Stimulated activated CD8-positive, alpha-beta memory T cell treated with anti-CD3 and anti-CD28 coated beads, Interleukin-4, amount 100 ng/mL, for 1 hour (primary cell): ENCODE data around the gene ITPR2.

Experiments
- DNase-seq, 2 donors: peaks; one replicate each; pipeline ENCODE4 v3.0.0-alpha.2; 2020; ENCODE audit warnings: low read depth in 2 of 2, low spot score in 1 of 2

ITPR2 gene

DNA sequence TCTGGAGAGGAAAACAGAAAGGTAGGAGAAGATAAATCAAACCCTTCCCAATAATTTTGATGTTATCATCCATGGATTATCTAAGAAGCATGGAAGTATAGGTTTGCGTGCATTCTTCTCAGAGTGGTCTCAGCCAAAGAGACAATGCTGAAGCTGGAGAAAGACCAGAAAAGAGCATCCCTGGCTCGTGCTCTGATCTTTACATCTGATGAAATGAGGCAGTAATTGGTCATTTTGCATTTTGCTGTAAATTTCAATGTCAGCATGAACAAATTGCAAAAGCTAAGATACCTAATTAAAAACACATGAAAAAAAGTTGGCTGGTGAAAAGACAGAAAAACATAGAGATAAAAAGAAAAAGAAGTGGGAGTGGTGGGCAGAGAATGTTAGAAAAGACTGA lies 252.4 kb downstream of the ITPR2 start:
- DNase-seq = no peak

DNA sequence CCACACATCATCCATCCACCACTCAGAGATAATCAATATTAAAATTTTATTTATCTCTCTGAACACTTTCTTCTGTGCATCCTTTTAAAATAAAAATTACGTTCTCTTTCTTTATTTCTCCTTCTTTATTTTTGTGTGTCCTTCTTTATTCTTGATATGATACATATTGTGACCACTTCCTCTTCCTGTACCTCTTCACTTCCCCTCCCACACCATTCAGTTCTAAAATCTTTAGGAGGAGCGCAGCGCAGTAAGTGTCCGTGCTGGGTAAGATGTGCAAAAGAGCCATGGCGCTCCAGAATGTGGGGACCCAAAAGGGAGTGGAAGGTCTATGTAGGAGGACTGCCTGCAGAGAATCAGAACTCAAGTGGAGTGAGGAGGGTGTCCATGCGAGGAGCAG lies 256.7 kb downstream of the ITPR2 start:
- DNase-seq = no peak

DNA sequence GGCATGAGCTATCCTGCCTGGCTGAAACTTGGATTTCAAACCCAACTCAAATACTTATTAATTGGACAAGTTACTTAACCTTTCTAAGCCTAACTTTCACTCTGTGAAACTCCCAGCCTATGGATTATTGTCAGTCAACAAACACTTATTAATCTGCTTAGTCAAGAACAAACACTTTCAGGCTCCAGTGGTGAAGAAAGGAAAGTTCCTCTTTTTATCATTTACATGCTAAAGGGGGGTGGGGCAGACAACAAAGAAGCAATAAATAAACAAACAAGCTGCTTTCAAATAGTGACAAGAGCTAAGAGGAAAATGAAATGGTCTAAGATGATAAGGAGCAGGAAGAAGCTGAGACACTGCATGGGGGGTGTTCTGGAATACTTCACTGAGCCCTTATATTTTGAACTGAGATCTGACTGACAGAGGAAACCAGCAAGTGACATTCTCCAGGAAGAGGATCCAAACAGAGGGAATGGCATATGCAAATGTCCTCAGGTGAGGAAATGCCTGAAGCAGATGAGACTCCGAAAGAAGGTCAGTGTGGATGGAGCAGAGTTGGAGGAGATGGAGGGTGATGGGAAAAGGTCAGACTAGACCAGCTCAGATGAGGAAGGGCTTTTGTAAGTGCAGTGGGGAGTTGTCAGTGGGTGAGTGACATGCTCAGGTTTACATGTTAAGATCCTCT lies 259.6 kb downstream of the ITPR2 start:
- no peak for DNase-seq

DNA sequence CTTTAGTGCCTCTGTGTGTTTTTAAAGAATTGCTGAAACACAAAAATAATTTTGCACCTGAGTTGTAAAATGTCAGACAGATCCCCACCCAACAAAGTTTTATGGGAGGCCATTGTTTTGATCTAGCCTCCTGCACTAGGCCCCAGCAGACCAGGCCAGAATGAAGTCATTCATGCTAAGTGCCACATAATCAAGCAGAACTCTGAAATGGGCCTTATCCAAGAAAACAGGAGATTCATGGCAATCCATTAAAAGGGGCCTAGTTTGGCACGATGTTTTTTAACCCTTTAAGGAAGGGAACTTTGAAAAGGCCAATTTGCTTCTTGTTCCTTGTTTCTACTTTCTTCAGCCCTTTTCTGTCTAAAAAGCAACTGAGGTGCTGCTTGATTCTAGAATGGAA lies 260.9 kb downstream of the ITPR2 start:
- DNase-seq = no peak

DNA sequence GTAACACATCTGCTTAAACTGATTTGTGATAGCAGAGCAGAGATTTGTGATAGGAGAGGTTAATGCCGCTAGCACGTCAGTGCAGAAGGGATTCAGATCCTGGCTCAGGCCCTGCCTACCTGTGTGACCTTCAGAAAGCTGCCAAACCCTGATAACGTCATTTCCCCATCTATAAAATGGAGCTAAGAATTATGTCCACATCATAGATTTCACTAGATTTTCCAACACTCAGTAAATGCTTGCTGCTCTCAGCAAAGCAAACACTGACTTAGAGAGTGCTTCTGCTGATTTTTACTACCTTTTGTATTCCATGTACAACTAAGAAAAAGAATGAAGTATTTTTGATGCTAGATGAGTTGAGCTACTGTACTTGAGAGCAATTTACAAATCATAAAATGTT lies 261.4 kb downstream of the ITPR2 start:
- DNase-seq = no peak

DNA sequence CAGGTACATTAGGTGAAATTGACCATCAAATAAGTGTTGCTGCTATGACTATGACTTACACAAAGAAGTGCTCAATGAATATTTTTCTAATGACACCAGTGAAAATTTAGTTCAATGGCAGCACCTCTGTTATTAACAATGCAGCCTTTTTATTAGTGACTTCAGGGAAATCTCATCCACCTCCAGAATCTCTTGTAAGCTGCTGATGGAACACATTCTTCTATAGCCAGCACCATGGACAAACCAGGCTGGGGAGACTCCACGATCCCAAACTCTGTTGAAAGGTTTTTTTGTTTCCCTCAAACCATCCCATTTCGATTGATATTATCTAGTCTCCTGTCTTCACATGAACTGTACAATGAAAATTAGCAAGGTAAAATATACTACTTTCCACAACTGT lies 265.9 kb downstream of the ITPR2 start:
- no peak for DNase-seq

DNA sequence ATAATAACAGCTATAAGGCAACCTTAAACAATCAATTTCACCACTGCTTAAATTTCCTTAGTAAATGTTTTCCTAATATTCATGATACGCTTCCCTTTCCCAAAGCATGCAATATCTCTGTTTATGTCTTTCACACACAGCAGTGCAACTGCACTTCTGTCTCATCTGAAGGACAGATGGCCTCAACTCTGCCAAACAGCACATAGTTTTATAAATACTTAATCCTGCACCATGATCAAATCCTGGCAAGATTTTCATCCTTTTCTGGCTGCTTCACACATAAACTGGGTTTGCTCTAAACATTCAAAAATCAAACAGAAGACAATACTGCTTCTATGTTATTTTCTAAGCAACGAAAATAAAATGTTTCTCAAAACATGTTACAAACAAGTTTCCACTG lies 266.3 kb downstream of the ITPR2 start:
- no peak for DNase-seq

DNA sequence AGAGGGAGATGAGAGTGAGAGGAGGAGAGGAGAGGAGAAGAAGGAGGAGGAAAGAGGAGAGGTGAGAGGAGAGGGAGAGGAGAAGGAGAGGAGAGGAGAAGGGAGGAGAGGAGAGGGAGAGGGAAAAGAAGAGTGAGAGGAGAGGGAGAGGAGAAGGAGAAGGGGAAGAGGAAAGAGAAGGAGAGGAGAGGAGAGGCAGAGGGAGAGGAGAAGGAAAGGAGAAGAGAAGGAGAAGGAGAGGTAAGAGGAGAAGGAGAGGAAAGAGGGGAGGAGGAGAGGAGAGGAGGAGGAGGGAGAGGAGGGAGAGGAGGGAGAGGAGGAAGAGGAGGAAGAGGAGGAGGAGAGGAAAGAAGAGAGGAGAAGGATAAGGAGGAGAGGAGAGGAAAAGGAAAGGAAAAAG lies 266.8 kb downstream of the ITPR2 start:
- no peak for DNase-seq

DNA sequence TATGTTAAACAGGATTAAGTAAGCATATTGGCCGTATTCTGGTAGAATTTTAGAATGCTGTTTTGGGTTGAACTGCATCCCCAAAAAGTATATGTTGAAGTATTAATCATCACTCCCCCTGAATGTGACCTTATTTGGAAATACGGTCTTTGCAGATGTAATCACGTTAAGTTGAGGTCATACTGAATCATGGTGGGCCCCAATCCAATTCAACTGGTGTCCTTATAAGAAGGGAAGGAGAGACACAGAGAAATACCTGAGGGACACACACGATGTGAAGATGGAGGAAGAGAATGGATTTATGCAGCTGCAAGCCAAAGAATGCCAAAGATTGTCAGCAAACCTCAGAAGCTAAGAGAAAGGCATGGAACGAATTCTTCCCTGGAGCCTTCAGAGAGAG lies 268.6 kb downstream of the ITPR2 start:
- DNase-seq = no peak

DNA sequence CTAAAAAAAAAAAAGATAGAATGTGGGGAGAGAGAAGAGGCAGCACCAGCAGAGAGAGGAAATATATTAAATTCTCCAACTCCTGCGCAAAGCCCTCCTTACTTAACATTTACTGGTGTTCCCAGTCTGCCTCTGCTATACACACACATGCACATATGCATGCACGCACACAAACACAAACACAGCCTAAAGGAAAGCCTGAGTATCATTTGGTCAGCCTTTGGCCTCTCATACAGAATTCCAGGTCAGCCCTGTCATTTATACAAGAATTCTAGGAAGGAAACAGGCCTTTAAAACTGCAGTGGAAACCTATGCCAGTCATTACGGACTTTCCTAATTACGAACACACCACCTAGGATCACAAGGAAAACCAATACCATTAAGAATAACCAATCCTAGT lies 269.4 kb downstream of the ITPR2 start:
- no peak for DNase-seq

DNA sequence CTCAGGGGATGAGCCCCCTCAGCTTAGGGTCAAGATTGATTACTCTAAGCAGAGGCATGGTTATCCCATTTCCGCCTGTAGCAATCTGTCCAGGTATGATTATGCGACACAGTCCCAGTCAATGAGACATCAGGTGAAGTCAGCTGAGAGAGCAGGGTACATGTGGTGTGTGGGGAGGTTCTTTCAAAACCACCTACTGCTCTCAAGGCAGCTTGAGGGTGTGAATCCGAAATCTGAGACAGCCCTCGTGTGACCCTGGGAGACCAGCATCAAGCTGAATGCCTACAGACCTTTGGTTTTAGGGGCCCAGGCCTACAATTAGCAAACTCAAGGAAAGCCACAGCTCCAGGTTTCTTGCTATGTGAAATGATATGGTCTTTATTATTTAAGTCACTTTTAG lies 275.7 kb downstream of the ITPR2 start:
- no peak for DNase-seq

DNA sequence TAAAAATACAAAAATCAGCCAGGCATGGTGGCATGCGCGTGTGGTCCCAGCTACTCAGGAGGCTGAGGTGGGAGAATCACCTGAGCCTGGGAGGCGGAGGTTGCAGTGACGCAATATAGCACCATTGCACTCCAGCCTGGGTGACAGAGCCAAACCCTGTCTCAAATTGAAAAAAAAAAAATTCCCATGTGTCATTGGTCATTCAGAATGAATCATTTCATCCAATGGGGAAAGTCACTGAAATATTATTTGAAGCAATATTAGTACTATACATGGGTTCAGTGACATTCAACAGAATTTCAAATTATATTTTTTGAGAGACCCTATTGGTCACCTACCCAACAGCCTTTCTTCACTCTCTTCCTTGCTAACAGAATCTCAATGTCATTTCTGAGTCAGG lies 276.1 kb downstream of the ITPR2 start:
- no peak for DNase-seq

DNA sequence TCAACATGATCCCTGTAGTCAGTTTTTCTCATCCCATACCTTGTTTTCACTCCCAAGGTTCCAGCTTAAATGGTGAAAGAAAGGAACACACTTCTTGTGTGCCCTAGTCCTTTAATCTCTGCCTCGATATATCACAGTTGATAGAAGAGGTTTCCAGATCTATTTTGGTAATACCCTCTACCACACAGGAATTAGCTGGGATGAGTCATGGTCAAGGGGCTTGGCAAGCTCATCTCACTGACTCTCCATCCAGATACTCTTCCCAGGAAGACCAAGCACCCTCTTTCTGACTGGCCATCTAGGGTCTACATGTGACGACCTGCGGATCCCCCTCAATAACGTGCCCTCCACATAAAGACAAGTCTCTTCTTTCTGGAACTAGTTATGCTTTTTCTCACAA lies 277.9 kb downstream of the ITPR2 start:
- DNase-seq = no peak

DNA sequence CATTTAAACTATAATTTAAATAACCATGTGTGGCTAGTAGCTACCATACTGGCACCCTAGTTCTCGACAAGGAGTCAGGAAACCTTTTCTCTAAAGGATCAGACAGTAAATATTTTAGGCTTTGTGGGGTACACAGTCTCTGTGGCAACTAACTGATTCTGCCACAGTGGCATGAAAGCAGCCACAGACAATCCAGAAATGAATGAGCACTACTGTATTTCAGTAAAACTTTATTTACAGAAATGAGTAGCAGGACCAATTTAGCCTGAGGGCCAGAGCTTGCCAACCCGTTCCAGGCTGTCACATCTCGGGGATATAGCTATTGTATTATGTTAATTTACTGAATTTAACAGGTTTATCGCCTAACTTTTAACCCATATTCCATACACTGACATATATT lies 278.7 kb downstream of the ITPR2 start:
- DNase-seq = no peak

DNA sequence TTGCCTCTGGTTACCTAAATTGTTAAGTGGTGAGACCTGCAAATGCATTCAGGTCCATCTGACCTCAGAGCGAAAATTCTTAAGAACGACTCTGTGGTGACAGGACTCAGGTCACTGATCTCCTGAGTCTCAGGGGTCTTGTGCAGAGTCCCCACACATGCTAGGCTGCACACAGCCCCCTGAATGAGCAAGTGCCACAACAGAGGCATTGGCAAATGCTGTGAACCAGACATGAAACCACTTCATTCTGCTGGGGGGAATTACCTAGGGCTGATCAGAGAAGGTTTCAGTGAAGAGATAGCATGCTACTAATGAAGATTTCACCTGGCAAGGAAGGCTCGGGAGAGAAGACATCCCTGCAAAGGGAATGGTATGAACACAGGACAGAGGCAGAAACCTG lies 281.6 kb downstream of the ITPR2 start:
- no peak for DNase-seq

DNA sequence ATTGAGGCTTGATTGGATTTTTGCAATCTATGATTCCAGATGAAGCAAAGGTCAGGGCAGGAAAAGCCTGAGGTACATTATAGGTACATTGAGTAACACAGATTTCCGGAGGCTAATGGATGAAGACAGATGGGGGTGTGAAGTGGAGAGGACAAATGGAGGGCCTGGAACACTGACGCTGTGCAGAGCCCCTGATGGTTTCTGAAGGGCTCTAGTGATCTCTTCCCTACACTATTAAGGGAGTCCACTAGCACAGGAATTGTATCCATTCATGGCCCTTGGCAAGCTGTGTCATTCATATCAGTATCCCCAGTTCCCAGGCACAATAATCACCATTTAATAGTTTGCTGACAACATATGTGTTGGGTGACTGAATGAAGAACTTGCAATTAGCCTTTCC lies 284.8 kb downstream of the ITPR2 start:
- DNase-seq = no peak

DNA sequence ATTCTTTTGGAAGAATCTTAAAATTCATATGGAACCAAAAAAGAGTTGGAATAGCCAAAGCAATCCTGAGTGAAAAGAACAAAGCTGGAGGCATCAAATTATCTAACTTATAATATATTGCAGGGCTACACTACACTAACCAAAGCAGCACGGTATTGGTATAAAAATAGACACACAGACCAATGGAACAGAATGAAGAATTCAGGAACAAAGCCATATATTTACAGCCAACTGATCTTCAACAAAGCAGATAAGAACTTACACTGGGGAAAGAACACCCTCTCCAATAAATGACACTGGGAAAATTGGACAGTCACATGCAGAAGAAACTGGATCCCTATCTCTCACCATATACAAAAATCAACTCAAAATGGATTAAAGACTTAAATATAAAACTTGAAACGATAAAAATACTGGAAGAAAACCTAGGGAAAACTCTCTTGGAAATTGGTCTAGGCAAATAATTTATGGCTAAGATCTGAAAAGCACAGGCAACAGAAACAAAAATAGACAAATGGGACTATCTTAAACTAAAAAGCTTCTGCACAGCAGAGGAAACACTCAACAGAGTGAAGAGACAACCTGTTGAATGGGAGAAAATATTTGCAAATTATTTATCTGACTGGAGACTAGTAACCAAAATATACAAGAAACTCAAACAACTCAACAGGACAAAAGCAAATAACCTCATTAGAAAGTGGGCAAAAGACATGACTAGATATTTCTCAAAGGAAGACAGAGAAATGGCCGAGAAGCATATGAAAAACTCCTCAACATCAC lies 286.3 kb downstream of the ITPR2 start:
- DNase-seq = no peak

DNA sequence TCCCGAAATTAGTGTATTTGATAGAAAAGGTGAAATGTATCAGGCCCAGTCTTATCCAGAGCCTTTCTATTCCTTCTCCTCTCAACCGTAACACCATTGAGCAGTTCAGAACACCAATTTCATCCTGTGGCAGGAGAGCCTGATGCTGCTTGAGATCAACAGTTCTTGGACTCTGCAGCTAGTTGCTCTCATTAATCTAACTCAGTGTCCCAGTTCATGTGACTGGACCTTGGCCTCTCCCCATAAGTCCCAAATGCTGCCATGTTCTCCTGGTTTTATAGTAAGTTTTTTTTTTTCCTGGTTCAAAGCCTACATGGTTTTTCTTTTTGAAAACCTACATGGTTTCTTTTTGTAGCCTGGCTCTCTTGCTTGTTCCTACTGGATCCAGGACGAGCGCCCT lies 293.9 kb downstream of the ITPR2 start:
- DNase-seq = no peak

DNA sequence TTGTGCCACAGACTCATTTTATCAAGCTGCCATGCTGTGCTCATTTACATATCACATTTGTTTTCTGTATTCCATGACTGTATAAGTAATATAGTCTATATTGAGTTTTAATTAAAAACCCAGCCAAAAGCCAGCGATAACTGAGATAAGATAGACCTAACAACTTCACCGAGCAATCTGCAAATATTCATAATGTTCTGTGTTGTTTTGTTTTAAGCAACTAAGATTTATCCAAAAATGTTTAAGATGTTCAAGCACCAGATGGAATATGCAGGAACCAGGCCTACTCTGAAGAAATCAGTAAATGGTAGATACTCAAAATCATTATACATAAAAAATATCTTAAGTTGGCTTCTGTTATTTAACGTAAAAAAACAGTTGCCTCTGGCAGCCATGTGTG lies 295.3 kb downstream of the ITPR2 start:
- DNase-seq = no peak

DNA sequence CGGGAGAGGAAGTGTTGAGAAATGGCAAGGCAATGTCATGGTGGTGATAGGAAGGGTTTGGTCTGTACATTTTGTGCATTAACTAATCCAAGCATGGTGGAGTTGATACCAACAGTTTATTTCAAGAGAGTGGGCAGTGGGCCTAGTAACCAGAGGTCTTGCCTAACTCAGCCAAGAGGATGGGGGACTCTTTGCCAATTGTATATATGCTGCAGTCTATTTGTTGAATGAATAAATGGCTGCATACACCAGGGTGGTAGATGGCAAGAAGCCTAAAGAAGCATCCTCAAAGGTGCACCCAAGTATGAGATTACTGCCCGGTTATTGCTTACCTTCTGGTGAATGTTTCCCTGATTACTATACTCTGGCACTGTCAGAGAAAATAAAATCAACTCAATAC lies 295.9 kb downstream of the ITPR2 start:
- no peak for DNase-seq

DNA sequence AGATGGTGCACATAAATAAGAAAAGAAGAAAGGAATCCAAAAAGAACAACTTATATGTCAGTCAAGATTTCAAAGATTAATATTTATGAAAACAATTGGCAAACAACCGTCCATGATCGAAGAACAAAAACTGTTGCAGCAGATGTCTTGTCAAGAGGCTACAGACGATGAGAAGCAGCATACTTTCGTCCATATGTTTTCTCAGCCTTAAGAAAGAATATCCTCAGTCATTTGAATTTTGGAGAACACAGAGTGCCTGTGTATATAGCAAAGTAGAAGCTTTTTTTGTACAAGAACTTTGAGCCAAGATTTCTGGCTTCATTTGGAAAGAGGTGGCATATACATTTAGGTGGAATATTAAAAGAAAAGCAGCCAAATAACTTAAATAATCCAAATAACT lies 297.2 kb downstream of the ITPR2 start:
- DNase-seq = no peak

DNA sequence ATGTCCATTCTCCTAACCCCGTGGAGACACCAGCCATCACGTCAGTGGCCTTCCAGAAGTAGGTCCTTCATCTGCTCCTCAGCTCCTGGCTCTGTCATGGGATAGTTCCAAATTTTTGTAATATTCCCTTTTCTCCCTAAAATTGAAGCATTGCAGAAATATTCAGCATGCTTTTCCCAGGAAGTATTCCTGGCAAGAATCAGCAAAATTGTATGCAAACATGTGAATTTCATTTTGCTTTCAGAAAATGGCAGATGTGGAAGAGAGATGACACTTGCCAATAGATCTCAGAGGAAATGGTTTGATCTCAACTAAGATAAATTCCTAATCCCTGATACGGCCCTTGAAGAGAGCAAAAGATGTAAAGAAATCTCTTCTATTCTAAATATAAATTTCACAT lies 298.9 kb downstream of the ITPR2 start:
- no peak for DNase-seq

DNA sequence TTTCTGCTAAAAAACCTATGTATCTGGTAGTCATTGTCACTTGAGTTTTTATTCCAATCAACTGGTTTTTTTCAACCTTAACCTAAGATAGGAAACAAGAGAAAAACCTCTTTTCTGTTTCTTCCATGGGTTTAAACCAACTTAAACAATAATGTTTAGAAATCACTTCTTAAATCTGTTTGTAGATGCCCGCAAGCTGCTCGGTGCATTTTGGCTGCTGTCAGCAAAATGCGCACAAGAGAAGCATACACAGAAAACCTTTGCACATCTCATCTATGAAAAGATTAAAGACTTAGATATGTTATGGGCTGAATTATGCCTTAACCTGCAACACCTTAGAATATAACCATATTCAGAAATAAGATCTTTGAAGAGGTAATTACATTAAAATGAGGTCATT lies 299.8 kb downstream of the ITPR2 start:
- DNase-seq = no peak
